Osteoblast (primary cell): ENCODE measurements around the gene NOL9. TPM values are rescaled to one million over a fixed set of nuclear protein-coding genes. Genes with fewer than 3 reads are reported as not detected.
"Not testable (repeated sequence)": the region's sequence is repeated elsewhere in the genome, so short reads cannot be mapped to it uniquely, and the experiment has no call there.

ENCODE experiments used
- DNase-seq: peaks from one replicate; pipeline ENCODE4 v3.0.0; 2011; ENCODE audit warnings: low spot score, mixed read lengths; ENCODE audit not compliant: insufficient read length; ENCODE audit errors: missing footprints
- H2AFZ ChIP-seq: 2 replicates; pipeline ENCODE4 v1.6.0; 2011; ENCODE audit warnings: mild to moderate bottlenecking, low read length
- H3K27ac ChIP-seq: 2 replicates; pipeline ENCODE4 v1.5.1; 2011; ENCODE audit warnings: mild to moderate bottlenecking, low read depth, low read length, moderate library complexity
- H3K27me3 ChIP-seq: 2 replicates; pipeline ENCODE4 v1.6.0; 2012; ENCODE audit warnings: mild to moderate bottlenecking, control low read depth, inconsistent platforms, low read length, moderate library complexity; ENCODE audit not compliant: insufficient read depth
- H3K36me3 ChIP-seq: 2 replicates; pipeline ENCODE4 v1.5.1; 2011; ENCODE audit warnings: mild to moderate bottlenecking, low read length, control low read depth, moderate library complexity; ENCODE audit not compliant: insufficient read depth
- H3K4me1 ChIP-seq: 2 replicates; pipeline ENCODE4 v1.5.1; 2011; ENCODE audit warnings: mild to moderate bottlenecking, low read length, control low read depth, moderate library complexity; ENCODE audit not compliant: insufficient read depth
- H3K4me2 ChIP-seq: 2 replicates; pipeline ENCODE4 v1.6.0; 2011; ENCODE audit warnings: mild to moderate bottlenecking, low read length; ENCODE audit not compliant: insufficient read depth
- H3K4me3 ChIP-seq: fragments of 200-600 bp; sonication (generic); 3 replicates; pipeline ENCODE4 v1.5.1; 2012; ENCODE audit warnings: mild to moderate bottlenecking, low read length, inconsistent platforms; ENCODE audit not compliant: insufficient read depth
- H3K79me2 ChIP-seq: 2 replicates; pipeline ENCODE4 v1.6.0; 2012; ENCODE audit warnings: mild to moderate bottlenecking, low read length, control low read depth, inconsistent platforms; ENCODE audit not compliant: insufficient read depth
- H3K9me3 ChIP-seq: 2 replicates; pipeline ENCODE4 v1.5.1; 2011; ENCODE audit warnings: low read depth, low read length, control low read depth
- H4K20me1 ChIP-seq: 2 replicates; pipeline ENCODE4 v1.6.0; 2012; ENCODE audit warnings: mild to moderate bottlenecking, low read length, control low read depth; ENCODE audit not compliant: insufficient read depth
- total RNA-seq: library from RNA; depleted of rRNA; stranded (reverse); fragments of >200 nt; gene quantifications from 2 replicates; pipeline ENCODE4 v1.2.3, GENCODE V29; 2012
- TF ChIP-seq, protein P1 (sequence below): IDR thresholded peaks from 2 replicates; pipeline ENCODE4 v1.5.1; 2011; ENCODE audit warnings: mild to moderate bottlenecking, low read depth, low read length, moderate library complexity; ENCODE audit errors: extremely low read depth

Gene NOL9
- total RNA-seq, 1 donor: 31.1 TPM

DNA sequence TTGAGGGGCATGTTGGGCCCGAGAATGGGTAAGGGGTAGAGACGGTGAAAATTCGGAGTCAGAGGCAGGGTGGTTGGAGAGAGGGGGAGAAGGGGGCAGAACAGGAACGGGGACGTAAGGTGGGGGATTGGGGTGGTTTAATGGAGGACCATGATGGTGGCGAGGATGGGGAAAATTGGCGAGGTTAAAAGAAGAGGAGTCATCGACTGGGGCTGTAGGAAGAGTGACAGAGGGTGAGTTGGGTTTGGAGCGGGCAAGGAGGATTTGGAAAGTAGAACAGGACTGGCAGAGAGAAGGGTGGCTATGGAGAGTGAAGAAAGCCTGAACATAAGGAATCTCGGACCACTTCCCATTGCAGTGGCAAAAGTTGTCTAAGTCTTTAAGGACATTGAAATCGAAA is 14.7 kb upstream of the NOL9 start:
- Histone ChIP-seq H3K9me3 (peaks cover 3% of the 10 kb centered on the region), H3K79me2 (no peaks in the 10 kb centered on the region), H3K27me3 (peaks cover 37% of the 10 kb centered on the region), H3K4me1 (no peaks in the 10 kb centered on the region), H3K36me3 (no peaks in the 10 kb centered on the region), H3K4me3 (no peak overlapping the region), H3K27ac (no peak overlapping the region), H4K20me1 (no peaks in the 10 kb centered on the region), H3K4me2 (no peak overlapping the region), H2AFZ (no peak overlapping the region)
- TF ChIP-seq, protein P1, sequence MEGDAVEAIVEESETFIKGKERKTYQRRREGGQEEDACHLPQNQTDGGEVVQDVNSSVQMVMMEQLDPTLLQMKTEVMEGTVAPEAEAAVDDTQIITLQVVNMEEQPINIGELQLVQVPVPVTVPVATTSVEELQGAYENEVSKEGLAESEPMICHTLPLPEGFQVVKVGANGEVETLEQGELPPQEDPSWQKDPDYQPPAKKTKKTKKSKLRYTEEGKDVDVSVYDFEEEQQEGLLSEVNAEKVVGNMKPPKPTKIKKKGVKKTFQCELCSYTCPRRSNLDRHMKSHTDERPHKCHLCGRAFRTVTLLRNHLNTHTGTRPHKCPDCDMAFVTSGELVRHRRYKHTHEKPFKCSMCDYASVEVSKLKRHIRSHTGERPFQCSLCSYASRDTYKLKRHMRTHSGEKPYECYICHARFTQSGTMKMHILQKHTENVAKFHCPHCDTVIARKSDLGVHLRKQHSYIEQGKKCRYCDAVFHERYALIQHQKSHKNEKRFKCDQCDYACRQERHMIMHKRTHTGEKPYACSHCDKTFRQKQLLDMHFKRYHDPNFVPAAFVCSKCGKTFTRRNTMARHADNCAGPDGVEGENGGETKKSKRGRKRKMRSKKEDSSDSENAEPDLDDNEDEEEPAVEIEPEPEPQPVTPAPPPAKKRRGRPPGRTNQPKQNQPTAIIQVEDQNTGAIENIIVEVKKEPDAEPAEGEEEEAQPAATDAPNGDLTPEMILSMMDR: no peak
- DNase-seq: no peak

DNA sequence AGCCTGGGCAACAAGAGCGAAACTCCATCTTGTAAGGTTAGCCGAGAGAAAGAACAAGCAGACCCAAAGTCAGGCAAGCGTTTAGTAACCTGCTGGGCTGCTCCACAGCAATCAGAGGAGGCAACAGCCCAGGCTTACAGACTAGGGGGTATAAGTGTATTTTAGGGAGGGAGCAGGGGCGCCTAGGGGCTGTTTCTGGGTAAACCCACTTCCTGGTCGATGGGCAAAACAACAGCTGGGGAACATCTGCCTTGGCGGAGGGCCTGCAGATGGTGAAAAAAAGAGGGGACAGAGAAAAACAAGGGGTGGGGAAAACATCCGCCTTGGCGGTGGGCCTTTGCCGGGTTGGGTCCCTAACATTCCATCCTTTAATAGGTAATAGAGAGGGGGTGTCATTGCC is 6.0 kb upstream of the NOL9 start:
- Histone ChIP-seq H3K9me3 (no peaks in the 10 kb centered on the region), H3K27me3 (peaks cover 20% of the 10 kb centered on the region), H3K4me3 (no peak overlapping the region), H2AFZ (no peak overlapping the region), H3K79me2 (no peaks in the 10 kb centered on the region), H4K20me1 (no peaks in the 10 kb centered on the region), H3K4me2 (no peak overlapping the region), H3K4me1 (no peaks in the 10 kb centered on the region), H3K27ac (no peak overlapping the region), H3K36me3 (no peaks in the 10 kb centered on the region)
- TF ChIP-seq, protein P1: no peak
- no peak for DNase-seq

DNA sequence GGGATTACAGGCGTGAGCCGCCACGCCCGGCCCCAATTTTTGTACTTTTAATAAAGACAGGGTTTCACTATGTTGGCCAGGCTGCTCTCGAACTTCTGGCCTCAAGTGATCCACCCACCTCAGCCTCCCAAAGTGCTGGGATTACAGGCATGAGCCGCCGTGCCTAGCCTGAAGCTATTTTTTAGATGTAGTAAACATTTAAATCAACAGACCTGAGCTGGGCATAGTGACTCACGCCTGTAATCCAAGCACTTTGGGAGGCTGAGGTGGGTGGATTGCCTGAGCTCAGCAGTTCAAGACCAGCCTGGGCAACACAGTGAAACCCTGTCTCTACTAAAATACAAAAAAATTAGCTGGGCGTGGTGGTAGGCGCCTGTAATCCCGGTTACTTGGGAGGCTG is 4.8 kb upstream of the NOL9 start:
- not testable (repeated sequence) for H3K4me2 ChIP-seq, DNase-seq

DNA sequence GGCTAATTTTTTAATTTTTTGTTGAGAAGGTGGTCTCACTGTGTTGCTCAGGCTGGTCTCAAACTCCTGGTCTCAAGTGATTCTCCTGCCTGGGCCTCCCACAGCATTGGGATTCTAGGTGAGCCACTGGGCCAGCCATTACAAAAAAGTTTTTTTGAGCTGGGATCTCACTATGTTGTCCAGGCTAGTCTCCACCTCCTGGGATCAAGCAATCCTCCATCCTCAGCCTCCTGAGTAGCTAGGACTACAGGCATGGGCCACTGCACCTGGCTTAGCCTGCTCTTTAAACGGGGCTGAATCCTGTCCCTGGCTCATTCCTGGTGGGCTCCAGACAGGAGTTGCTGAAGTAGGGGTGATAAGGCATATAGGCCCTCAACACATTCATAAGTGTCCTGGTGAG is 3.3 kb upstream of the NOL9 start:
- no peak overlapping the region for H3K27ac ChIP-seq
- H3K79me2 ChIP-seq: peaks cover 17% of the 10 kb centered on the region
- H3K4me2 ChIP-seq: no peak overlapping the region
- no peak overlapping the region for H2AFZ ChIP-seq
- no peaks in the 10 kb centered on the region for H3K27me3 ChIP-seq
- H3K36me3 ChIP-seq: no peaks in the 10 kb centered on the region
- H3K9me3 ChIP-seq: no peaks in the 10 kb centered on the region
- no peak overlapping the region for H3K4me3 ChIP-seq
- peaks cover 4% of the 10 kb centered on the region for H4K20me1 ChIP-seq
- DNase-seq: no peak
- TF ChIP-seq, protein P1: no peak
- peaks cover 15% of the 10 kb centered on the region for H3K4me1 ChIP-seq

More for the DNA sequence above, 4.8 kb upstream of the NOL9 start:
- not testable (repeated sequence) for H3K27ac ChIP-seq, H2AFZ ChIP-seq, H3K4me3 ChIP-seq, H3K9me3 ChIP-seq, H4K20me1 ChIP-seq, H3K4me1 ChIP-seq, H3K79me2 ChIP-seq, H3K36me3 ChIP-seq, H3K27me3 ChIP-seq
